HG03521 (cell line): Measurements from ENCODE around the gene ZNF76.
A peak's percentile ranks its signal among the peaks of the same experiment; 100 is the strongest.
"Not testable (repeated sequence)": the region's sequence is repeated elsewhere in the genome, so short reads cannot be mapped to it uniquely, and the experiment has no call there.

Experiments used
- ATAC-seq: cut with Tn5 transposase; IDR thresholded peaks from one replicate; pipeline ENCODE4 v1.9.1; 2021; ENCODE audit warnings: mild to moderate bottlenecking, moderate library complexity; ENCODE audit not compliant: unreplicated experiment

ZNF76 gene

GRCh38 chr6:35297601-35298481 is 38.3 kb downstream of the ZNF76 start, which contains the start of gene DEF6:
Gene DEF6 (plus strand): TSS chr6:35297818. CDS start chr6:35297857, 39 bp downstream.
- peak; percentile 64 for ATAC-seq

GRCh38 chr6:35298625-35299140 is 39.1 kb downstream of the ZNF76 start:
- ATAC-seq: no peak

DNA sequence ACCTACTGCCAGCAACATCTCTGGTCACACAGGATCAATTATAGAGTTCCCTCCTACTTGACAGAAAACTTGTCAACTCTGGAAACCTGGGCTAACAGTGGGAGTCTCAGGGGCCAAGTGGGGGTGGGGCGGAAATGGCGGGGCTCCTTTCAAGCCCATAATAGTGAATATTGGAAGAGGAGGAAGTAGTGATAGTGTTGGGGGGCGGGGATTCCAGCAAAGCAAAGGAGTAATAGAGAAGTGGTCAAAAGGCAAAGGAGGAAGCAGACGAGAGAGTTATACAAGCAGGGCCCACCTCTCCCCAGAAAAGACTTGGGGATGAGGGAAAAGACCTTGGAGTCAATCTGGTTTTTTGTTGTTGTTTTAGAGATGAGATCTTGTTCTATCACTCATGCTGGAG is 40.1 kb downstream of the ZNF76 start:
- ATAC-seq: no peak

DNA sequence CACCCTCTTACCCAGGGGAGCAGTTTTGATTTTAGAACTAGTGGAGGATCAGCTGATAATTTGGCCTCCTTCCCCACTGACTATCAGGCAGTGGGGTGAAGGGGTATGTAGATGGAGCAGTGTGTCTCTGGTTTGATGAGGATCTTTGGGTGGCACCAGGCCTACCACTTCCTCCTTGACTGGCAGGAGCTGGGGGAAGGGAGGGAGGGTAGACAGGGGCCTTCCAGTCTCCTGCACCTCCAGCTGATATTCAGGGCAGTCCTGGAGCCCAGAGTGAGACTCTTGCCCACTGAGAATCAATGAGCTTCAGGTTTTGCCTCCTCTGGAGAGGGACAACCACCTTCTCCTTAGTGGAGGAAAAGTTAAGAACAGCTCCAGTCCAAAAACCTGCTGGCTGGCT is 41.3 kb downstream of the ZNF76 start:
- ATAC-seq: no peak

GRCh38 chr6:35302604-35303241 is 43.2 kb downstream of the ZNF76 start:
- peak; percentile 65 for ATAC-seq

DNA sequence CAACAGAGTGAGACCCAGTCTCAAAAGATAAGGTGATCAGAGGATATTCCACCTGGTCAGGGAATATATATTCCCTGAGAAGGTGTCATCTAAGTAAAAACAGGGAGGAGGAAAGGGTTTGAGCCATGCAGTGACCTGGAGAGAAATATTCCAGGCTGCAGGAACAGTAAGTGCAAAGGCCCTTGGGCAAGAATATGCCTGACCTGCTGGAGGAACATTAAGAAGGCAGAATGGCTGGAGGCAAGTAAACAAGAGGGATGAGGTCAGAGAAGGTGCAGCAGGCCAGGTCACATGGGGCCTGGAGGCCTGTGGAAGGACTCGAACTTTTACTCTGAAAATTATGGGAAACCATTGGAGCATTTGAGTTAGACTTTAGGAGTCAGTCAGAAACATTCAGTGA is 44.8 kb downstream of the ZNF76 start:
- no peak for ATAC-seq

DNA sequence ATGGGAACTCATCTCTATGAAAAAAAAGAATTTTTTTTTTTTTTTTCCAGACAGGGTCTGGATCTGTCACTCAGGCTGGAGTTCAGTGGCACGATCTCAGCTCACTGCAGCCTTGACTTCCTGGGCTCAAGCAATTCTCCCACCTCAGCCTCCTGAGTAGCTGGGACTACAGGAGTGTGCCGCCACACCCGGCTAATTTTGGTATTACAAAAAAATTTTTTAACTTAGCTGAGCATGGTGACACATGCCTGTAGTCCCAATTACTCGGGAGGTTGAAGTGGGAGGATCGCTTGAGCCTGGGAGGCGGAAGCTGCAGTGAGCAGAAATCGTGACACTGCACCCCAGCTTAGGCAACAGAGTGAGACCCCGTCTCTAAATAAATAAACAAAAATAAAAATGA is 45.6 kb downstream of the ZNF76 start:
- ATAC-seq: no peak

DNA sequence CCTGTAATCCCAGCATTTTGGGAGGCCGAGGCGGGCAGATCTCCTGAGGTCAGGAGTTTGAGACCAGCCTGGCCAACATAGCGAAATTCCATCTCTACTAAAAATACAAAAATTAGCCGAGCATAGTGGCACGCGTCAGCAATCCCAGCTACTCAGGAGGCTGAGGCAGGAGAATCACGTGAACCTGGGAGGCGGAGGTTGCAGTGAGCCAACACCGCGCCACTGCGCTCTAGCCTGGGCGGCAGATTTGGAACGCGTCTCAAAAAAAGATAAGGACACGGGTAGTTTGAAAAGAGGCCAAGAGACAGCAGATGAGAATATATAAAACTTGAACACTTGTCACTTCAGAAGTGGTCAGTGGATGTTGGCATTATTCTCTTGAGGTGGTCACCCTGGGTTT is 47.6 kb downstream of the ZNF76 start:
- ATAC-seq: not testable (repeated sequence)

GRCh38 chr6:35308543-35308942 is 49.0 kb downstream of the ZNF76 start:
- ATAC-seq: not testable (repeated sequence)

DNA sequence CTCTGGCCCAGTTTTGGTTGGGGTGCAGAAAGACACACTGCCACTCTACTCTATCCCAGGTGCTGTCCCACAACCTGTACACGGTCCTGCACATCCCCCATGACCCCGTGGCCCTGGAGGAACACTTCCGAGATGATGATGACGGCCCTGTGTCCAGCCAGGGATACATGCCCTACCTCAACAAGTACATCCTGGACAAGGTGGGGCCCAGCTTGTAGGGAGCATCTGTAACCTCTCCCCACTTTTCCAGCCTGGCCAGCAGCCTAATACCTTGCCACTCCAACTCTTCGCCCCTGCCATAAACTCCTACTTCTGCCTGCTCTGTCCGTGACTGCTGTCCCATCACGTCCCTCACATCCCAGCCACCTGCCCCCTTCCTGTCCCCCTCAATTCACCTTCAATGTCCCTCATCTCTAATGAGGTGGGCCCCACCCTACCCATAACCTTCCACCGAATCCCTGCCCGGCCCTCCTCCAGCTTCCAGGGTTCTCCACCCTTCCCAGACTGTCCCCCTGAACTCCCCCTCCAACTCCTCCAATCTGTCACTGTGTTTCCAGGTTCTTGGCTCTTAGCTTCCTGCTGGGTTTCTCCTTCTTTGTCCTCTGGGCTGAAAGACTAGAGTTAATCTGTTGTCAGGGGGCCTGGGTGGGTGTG is 50.2 kb downstream of the ZNF76 start:
- ATAC-seq: no peak

DNA sequence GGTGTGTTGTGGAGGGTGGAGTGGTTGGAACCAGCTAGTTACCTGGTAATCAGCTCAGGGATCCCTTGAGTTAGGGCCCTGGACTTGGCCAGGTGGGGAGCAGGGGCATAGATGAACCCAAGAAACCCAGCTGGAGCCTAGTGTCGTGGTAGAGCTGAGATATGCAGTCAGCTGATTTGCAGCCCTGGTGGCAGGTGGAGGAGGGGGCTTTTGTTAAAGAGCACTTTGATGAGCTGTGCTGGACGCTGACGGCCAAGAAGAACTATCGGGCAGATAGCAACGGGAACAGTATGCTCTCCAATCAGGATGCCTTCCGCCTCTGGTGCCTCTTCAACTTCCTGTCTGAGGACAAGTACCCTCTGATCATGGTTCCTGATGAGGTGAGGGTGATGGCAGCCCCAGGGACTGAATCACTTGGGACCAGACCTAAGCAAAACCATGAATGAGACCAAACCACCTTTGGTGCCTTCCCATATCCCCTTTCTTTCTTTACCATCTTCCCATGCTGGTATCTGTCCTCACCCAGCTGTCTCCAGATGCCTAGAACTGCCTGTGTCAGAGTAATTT is 50.8 kb downstream of the ZNF76 start:
- no peak for ATAC-seq

DNA sequence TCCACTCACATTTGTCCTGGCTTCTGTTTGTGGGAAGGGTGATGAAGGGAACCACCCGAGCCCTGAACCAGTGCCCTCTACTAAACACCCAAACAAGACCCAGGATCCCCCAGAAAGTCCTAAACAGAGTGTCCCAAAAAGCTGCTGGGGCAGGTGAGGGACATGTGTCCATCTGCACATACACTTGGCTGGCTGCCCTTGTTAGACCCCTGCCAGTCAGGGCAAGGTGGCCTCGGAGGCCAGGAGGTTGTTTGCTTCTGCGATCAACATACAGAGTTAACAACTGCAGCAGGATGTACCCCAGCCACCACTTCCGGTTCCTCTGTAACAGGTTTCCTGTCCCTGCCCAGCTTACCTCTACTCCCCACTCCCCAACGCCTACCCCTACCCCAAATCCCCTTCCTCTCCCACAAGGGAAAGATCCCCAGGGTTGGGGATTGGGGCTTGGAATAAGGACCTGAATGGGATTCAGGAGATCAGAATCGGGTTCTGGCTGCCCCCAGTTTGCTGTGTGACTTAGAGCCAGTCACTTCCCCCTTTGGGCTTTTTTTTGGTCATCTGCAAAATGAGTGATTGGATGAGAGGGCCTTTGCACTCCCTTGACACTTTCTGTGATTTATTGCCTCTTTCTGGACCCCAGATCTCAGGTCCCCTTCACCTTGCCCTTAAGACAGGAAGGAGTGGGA is 52.0 kb downstream of the ZNF76 start:
- ATAC-seq: no peak

DNA sequence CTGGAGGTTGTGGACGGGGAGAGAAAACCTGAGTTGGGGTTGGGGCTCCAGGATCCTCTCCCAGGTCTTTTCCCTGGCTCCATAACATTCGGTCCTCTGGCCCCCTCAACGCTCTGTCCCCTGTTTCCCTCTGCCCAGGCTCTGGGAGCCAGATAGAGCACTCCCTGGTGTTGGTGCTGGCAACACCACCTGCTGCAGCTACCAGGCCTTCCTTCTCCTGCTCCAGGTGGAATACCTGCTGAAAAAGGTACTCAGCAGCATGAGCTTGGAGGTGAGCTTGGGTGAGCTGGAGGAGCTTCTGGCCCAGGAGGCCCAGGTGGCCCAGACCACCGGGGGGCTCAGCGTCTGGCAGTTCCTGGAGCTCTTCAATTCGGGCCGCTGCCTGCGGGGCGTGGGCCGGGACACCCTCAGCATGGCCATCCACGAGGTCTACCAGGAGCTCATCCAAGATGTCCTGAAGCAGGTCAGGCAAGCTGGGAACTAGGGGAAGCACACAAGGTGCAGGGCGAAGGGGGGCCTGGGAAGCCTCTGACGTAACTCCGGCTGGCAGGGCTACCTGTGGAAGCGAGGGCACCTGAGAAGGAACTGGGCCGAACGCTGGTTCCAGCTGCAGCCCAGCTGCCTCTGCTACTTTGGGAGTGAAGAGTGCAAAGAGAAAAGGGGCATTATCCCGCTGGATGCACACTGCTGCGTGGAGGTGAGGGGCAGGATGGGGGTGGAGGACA is 52.7 kb downstream of the ZNF76 start:
- ATAC-seq: no peak

- no peak for ATAC-seq
These were observed 53.3 kb downstream of the ZNF76 start for GRCh38 chr6:35312807-35313206.

GRCh38 chr6:35317483-35318195 is 58.1 kb downstream of the ZNF76 start:
- ATAC-seq: no peak

DNA sequence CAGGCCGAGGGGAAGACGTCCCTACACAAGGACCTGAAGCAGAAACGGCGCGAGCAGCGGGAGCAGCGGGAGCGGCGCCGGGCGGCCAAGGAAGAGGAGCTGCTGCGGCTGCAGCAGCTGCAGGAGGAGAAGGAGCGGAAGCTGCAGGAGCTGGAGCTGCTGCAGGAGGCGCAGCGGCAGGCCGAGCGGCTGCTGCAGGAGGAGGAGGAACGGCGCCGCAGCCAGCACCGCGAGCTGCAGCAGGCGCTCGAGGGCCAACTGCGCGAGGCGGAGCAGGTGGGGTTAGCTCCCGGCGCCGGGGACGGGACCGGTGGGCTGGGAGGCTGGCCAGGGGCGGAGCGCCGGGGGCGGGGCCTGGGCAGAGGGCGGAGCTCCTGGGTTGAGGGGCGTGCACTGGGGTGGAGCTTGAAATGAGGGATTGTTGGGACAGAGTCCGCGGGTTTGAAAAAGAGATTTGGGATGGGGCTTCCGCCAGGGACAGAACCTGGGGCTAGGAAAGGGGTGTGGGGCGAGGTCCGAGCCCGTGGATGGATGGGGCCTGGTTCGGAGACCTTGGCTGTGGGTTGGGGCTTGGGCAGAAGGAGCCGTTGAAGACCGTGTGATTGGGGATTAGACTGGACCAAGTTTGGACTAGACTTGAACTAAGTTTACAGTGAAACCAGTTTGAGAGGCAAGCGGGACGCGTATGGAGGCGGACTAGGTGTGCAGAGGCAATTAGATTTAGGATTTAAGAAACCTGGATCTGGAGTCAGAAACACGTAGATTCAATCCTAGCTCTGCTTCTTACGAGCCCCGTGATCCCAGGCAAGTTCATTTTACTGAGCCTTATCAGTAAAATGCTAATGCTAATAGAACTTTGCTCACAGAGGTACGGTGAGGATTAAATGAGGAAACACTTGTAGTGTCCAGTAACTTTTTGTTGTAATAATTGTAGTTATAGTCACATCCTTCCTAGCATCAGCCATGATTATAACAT is 58.9 kb downstream of the ZNF76 start:
- no peak for ATAC-seq

GRCh38 chr6:35319346-35320030 is 60.0 kb downstream of the ZNF76 start:
- no peak for ATAC-seq

DNA sequence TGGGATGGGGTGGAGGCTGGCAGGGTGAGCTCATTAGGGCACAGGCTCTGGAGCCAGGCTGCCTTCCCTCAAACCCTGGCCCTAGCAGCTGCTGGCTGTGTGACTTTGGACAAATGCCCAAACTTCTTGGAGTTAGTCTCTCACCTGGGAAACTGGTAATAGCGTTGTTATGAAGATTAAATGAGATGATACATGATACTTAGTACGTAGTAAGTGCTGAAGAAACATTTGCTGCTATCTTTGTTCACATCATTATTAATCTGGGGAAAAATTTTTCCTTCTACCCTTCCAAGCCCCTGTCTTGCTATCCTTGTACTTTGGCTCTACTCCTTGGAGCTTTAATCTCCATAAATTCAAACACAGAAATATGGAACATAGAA is 60.5 kb downstream of the ZNF76 start:
- no peak for ATAC-seq
